Measurements from ENCODE around the gene NMNAT2.
A peak's percentile ranks its signal among the peaks of the same experiment; 100 is the strongest.
"Not testable (repeated sequence)": the region's sequence is repeated elsewhere in the genome, so short reads cannot be mapped to it uniquely, and the experiment has no call there.

Gene NMNAT2

GRCh38 chr1:183277821-183278738, 140.1 kb downstream of the NMNAT2 start:
- Histone ChIP-seq H3K36me3 (ENCODE audit: control insufficient read depth, insufficient read depth, low read length) (no peaks in the 10 kb centered on the region), H3K4me1 (ENCODE audit: control insufficient read depth, insufficient read depth, low read length) (peaks cover 25% of the 10 kb centered on the region), H3K4me3 (ENCODE audit: low read depth, low read length) (no peak overlapping the region), H3K9ac (ENCODE audit: low read depth, low read length) (no peak overlapping the region), H3K27me3 (ENCODE audit: control insufficient read depth, insufficient read depth, low read length) (no peaks in the 10 kb centered on the region), H3K27ac (ENCODE audit: low read depth, low read length) (peak overlapping the region; percentile 87), H3K9me3 (ENCODE audit: control insufficient read depth, insufficient read depth, low read length) (no peaks in the 10 kb centered on the region)

DNA sequence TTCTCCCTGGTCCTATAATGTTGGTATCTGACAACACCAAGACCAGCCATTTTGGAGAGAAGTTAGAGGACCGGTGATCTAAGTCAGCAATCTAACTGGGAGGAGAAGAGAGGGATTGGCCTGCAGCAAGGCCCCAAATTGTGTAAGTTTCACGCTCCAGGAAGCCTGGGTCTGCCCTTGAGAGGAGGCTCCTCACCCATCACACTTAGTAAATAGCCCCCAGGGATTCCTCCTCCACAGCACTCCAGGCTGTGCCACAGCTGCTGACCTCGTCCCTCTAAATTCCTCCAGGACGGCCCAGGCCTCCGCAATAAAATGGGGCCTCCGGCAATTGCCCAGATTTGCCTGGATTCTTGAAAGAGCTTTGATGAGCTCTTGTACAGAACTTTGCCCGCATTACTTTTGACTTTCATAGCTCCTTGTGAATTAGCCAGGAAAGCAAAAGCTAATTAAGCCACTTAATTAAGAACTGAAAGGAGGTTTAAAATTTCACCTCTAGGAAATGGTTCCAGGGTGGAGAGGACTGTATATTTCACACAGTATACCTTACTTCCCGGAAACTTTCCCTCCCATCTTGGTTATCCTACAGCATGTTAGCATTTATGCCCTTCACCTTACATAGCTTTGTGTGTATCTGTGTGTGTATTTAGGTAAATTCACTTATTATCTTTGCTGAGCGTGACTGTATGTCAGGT, 141.6 kb downstream of the NMNAT2 start:
- Histone ChIP-seq H3K9me3 (ENCODE audit: control insufficient read depth, insufficient read depth, low read length) (no peaks in the 10 kb centered on the region), H3K4me3 (ENCODE audit: low read depth, low read length) (no peak overlapping the region), H3K27me3 (ENCODE audit: control insufficient read depth, insufficient read depth, low read length) (no peaks in the 10 kb centered on the region), H3K27ac (ENCODE audit: low read depth, low read length) (no peak overlapping the region), H3K9ac (ENCODE audit: low read depth, low read length) (no peak overlapping the region), H3K4me1 (ENCODE audit: control insufficient read depth, insufficient read depth, low read length) (peaks cover 19% of the 10 kb centered on the region), H3K36me3 (ENCODE audit: control insufficient read depth, insufficient read depth, low read length) (no peaks in the 10 kb centered on the region)

- Histone ChIP-seq H3K27ac (ENCODE audit: low read depth, low read length) (no peak overlapping the region), H3K36me3 (ENCODE audit: control insufficient read depth, insufficient read depth, low read length) (no peaks in the 10 kb centered on the region), H3K27me3 (ENCODE audit: control insufficient read depth, insufficient read depth, low read length) (no peaks in the 10 kb centered on the region), H3K4me1 (ENCODE audit: control insufficient read depth, insufficient read depth, low read length) (peaks cover 19% of the 10 kb centered on the region), H3K9ac (ENCODE audit: low read depth, low read length) (no peak overlapping the region), H3K4me3 (ENCODE audit: low read depth, low read length) (no peak overlapping the region), H3K9me3 (ENCODE audit: control insufficient read depth, insufficient read depth, low read length) (no peaks in the 10 kb centered on the region)
Observed at GRCh38 chr1:183275322-183275721, 142.9 kb downstream of the NMNAT2 start.

- Histone ChIP-seq H3K36me3 (ENCODE audit: control insufficient read depth, insufficient read depth, low read length) (no peaks in the 10 kb centered on the region), H3K4me1 (ENCODE audit: control insufficient read depth, insufficient read depth, low read length) (peaks cover 18% of the 10 kb centered on the region), H3K27me3 (ENCODE audit: control insufficient read depth, insufficient read depth, low read length) (no peaks in the 10 kb centered on the region), H3K27ac (ENCODE audit: low read depth, low read length) (no peak overlapping the region), H3K9ac (ENCODE audit: low read depth, low read length) (no peak overlapping the region), H3K9me3 (ENCODE audit: control insufficient read depth, insufficient read depth, low read length) (no peaks in the 10 kb centered on the region), H3K4me3 (ENCODE audit: low read depth, low read length) (no peak overlapping the region)
Observed at GRCh38 chr1:183274836-183275235, 143.3 kb downstream of the NMNAT2 start.

GRCh38 chr1:183273984-183274383, 144.2 kb downstream of the NMNAT2 start:
- H3K27me3 ChIP-seq (ENCODE audit: control insufficient read depth, insufficient read depth, low read length); H3K4me3 ChIP-seq (ENCODE audit: low read depth, low read length); H3K4me1 ChIP-seq (ENCODE audit: control insufficient read depth, insufficient read depth, low read length); H3K9ac ChIP-seq (ENCODE audit: low read depth, low read length); H3K27ac ChIP-seq (ENCODE audit: low read depth, low read length); H3K36me3 ChIP-seq (ENCODE audit: control insufficient read depth, insufficient read depth, low read length); H3K9me3 ChIP-seq (ENCODE audit: control insufficient read depth, insufficient read depth, low read length): not testable (repeated sequence)

- no peak overlapping the region for H3K27ac ChIP-seq (ENCODE audit: low read depth, low read length)
- H3K4me1 ChIP-seq (ENCODE audit: control insufficient read depth, insufficient read depth, low read length): peaks cover 3% of the 10 kb centered on the region
- no peaks in the 10 kb centered on the region for H3K9me3 ChIP-seq (ENCODE audit: control insufficient read depth, insufficient read depth, low read length)
- H3K9ac ChIP-seq (ENCODE audit: low read depth, low read length): no peak overlapping the region
- no peaks in the 10 kb centered on the region for H3K36me3 ChIP-seq (ENCODE audit: control insufficient read depth, insufficient read depth, low read length)
- no peaks in the 10 kb centered on the region for H3K27me3 ChIP-seq (ENCODE audit: control insufficient read depth, insufficient read depth, low read length)
- no peak overlapping the region for H3K4me3 ChIP-seq (ENCODE audit: low read depth, low read length)
Observed at GRCh38 chr1:183273300-183273699, 144.9 kb downstream of the NMNAT2 start.

DNA sequence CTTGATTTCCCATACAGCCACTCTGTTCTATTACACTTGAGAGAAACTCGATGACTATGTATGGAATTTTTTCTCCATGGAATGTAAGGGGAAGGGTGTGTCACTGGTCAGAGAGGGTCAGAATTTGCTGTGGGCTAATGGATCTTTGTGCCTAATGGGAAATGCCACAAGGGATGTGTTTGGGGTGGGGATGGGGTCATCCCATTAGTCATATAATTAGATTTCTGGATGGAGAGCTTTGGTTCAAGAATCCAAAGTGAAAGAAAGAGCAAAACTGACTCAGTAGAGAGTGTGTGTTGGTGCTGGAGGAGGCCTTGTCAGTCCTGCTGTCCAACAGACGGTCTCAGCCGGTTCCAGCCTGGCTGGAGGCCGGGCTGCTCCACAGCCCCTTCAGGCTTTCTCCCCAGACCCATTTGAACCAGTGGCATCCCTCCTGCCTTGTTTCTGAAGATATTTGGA, 145.8 kb downstream of the NMNAT2 start:
- Histone ChIP-seq H3K9ac (ENCODE audit: low read depth, low read length) (no peak overlapping the region), H3K9me3 (ENCODE audit: control insufficient read depth, insufficient read depth, low read length) (no peaks in the 10 kb centered on the region), H3K4me1 (ENCODE audit: control insufficient read depth, insufficient read depth, low read length) (no peaks in the 10 kb centered on the region), H3K27me3 (ENCODE audit: control insufficient read depth, insufficient read depth, low read length) (no peaks in the 10 kb centered on the region), H3K36me3 (ENCODE audit: control insufficient read depth, insufficient read depth, low read length) (no peaks in the 10 kb centered on the region), H3K27ac (ENCODE audit: low read depth, low read length) (no peak overlapping the region), H3K4me3 (ENCODE audit: low read depth, low read length) (no peak overlapping the region)

GRCh38 chr1:183270541-183271141, 147.5 kb downstream of the NMNAT2 start:
- Histone ChIP-seq H3K9ac (ENCODE audit: low read depth, low read length) (no peak overlapping the region), H3K36me3 (ENCODE audit: control insufficient read depth, insufficient read depth, low read length) (no peaks in the 10 kb centered on the region), H3K27ac (ENCODE audit: low read depth, low read length) (no peak overlapping the region), H3K4me3 (ENCODE audit: low read depth, low read length) (no peak overlapping the region), H3K27me3 (ENCODE audit: control insufficient read depth, insufficient read depth, low read length) (no peaks in the 10 kb centered on the region), H3K4me1 (ENCODE audit: control insufficient read depth, insufficient read depth, low read length) (no peaks in the 10 kb centered on the region), H3K9me3 (ENCODE audit: control insufficient read depth, insufficient read depth, low read length) (no peaks in the 10 kb centered on the region)

- H3K4me3 ChIP-seq (ENCODE audit: low read depth, low read length): no peak overlapping the region
- H3K27ac ChIP-seq (ENCODE audit: low read depth, low read length): no peak overlapping the region
- no peaks in the 10 kb centered on the region for H3K4me1 ChIP-seq (ENCODE audit: control insufficient read depth, insufficient read depth, low read length)
- H3K9me3 ChIP-seq (ENCODE audit: control insufficient read depth, insufficient read depth, low read length): no peaks in the 10 kb centered on the region
- no peaks in the 10 kb centered on the region for H3K27me3 ChIP-seq (ENCODE audit: control insufficient read depth, insufficient read depth, low read length)
- no peak overlapping the region for H3K9ac ChIP-seq (ENCODE audit: low read depth, low read length)
- no peaks in the 10 kb centered on the region for H3K36me3 ChIP-seq (ENCODE audit: control insufficient read depth, insufficient read depth, low read length)
Observed at GRCh38 chr1:183267646-183268431, 150.3 kb downstream of the NMNAT2 start.

GRCh38 chr1:183263886-183264602, 154.1 kb downstream of the NMNAT2 start:
- Histone ChIP-seq H3K9ac (ENCODE audit: low read depth, low read length) (no peak overlapping the region), H3K36me3 (ENCODE audit: control insufficient read depth, insufficient read depth, low read length) (no peaks in the 10 kb centered on the region), H3K9me3 (ENCODE audit: control insufficient read depth, insufficient read depth, low read length) (no peaks in the 10 kb centered on the region), H3K4me3 (ENCODE audit: low read depth, low read length) (no peak overlapping the region), H3K27ac (ENCODE audit: low read depth, low read length) (no peak overlapping the region), H3K27me3 (ENCODE audit: control insufficient read depth, insufficient read depth, low read length) (no peaks in the 10 kb centered on the region), H3K4me1 (ENCODE audit: control insufficient read depth, insufficient read depth, low read length) (peaks cover 5% of the 10 kb centered on the region; the same call in 1 of the 2 replicates)
